ENCODE measurements around the gene SLC46A2. TPM values are rescaled to one million over a fixed set of nuclear protein-coding genes. Genes with fewer than 3 reads are reported as not detected.

Gene SLC46A2
- total and polyA plus RNA-seq, 4 donors = 0.18 TPM; not detected in 3

GRCh38 chr9:112866662-112867274 lies 23.9 kb downstream of the SLC46A2 start:
- no peak overlapping the region for H3K27ac ChIP-seq (ENCODE audit: low read depth in 1 of 2, low read length in 2 of 2)
- no peak for DNase-seq
- intact Hi-C loops (cut with DNase I) = no loop called here

DNA sequence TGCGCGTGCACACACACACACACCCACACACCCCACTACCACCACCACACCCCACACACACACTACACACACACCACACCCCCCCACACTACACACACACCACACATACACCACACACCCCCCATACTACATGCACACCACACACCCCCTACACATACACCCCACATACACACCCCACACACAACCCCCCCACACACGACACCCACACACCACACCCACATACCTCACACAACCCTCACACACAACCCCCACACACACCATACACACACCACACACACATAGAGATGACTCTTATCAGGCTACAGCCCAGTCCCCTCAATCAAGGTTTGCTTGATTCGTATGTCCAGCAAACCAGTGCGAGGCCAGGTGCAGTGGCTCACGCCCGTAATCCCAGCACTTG lies 25.7 kb downstream of the SLC46A2 start:
- 97% methylated on average over 7 of the region's 7 CpGs for WGBS, 2 donors
- no peak for DNase-seq
- intact Hi-C loops (cut with DNase I) = no loop called here
- H3K36me3 ChIP-seq (ENCODE audit: control insufficient read depth in 1 of 2, insufficient read depth in 2 of 2, low read length in 1 of 2) = peaks cover 0 to 9% of the 10 kb centered on the region in 2 donors
- H3K27ac ChIP-seq (ENCODE audit: low read depth in 1 of 2, low read length in 2 of 2) = no peak overlapping the region
- no peak overlapping the region for H3K4me3 ChIP-seq (ENCODE audit: low read length in 2 of 2)
- no peak for ATAC-seq (ENCODE audit: low FRiP score)
- no peaks in the 10 kb centered on the region for H3K27me3 ChIP-seq (ENCODE audit: control insufficient read depth in 1 of 2, insufficient read depth in 2 of 2, low read length in 1 of 2)
- H3K4me1 ChIP-seq (ENCODE audit: control insufficient read depth in 1 of 2, insufficient read depth in 2 of 2, low read length in 2 of 2) = no peaks in the 10 kb centered on the region
- no peaks in the 10 kb centered on the region for H3K9me3 ChIP-seq (ENCODE audit: control insufficient read depth, low read length)

More at GRCh38 chr9:112866662-112867274, 23.9 kb downstream of the SLC46A2 start:
- no peak for ATAC-seq (ENCODE audit: low FRiP score)
- H3K9me3 ChIP-seq (ENCODE audit: control insufficient read depth, low read length) = no peaks in the 10 kb centered on the region
- no peaks in the 10 kb centered on the region for H3K27me3 ChIP-seq (ENCODE audit: control insufficient read depth in 1 of 2, insufficient read depth in 2 of 2, low read length in 1 of 2)
- 92 to 95% methylated on average over 1 of the region's 1 CpG for WGBS, 2 donors
- H3K4me1 ChIP-seq (ENCODE audit: control insufficient read depth in 1 of 2, insufficient read depth in 2 of 2, low read length in 2 of 2) = no peaks in the 10 kb centered on the region
- no peak overlapping the region for H3K4me3 ChIP-seq (ENCODE audit: low read length in 2 of 2)
- peaks cover 0 to 9% of the 10 kb centered on the region in 2 donors for H3K36me3 ChIP-seq (ENCODE audit: control insufficient read depth in 1 of 2, insufficient read depth in 2 of 2, low read length in 1 of 2)

- Histone ChIP-seq H3K9me3 (ENCODE audit: control insufficient read depth, low read length) (no peaks in the 10 kb centered on the region), H3K4me1 (ENCODE audit: control insufficient read depth in 1 of 2, insufficient read depth in 2 of 2, low read length in 2 of 2) (no peaks in the 10 kb centered on the region), H3K27me3 (ENCODE audit: control insufficient read depth in 1 of 2, insufficient read depth in 2 of 2, low read length in 1 of 2) (no peaks in the 10 kb centered on the region), H3K27ac (ENCODE audit: low read depth in 1 of 2, low read length in 2 of 2) (no peak overlapping the region), H3K36me3 (ENCODE audit: control insufficient read depth in 1 of 2, insufficient read depth in 2 of 2, low read length in 1 of 2) (peaks cover 0 to 9% of the 10 kb centered on the region in 2 donors), H3K4me3 (ENCODE audit: low read length in 2 of 2) (no peak overlapping the region)
- intact Hi-C loops (cut with DNase I) = no loop called here
- DNase-seq (no peak), ATAC-seq (ENCODE audit: low FRiP score) (no peak)
- WGBS, 2 donors = 61 to 62% methylated on average over 3 of the region's 3 CpGs
Measured at GRCh38 chr9:112864403-112864802, 26.3 kb downstream of the SLC46A2 start.

GRCh38 chr9:112863746-112864145 lies 26.9 kb downstream of the SLC46A2 start:
- H3K9me3 ChIP-seq (ENCODE audit: control insufficient read depth, low read length) = no peaks in the 10 kb centered on the region
- no peak overlapping the region for H3K27ac ChIP-seq (ENCODE audit: low read depth in 1 of 2, low read length in 2 of 2)
- peaks cover 0 to 5% of the 10 kb centered on the region in 2 donors for H3K36me3 ChIP-seq (ENCODE audit: control insufficient read depth in 1 of 2, insufficient read depth in 2 of 2, low read length in 1 of 2)
- H3K4me3 ChIP-seq (ENCODE audit: low read length in 2 of 2) = no peak overlapping the region
- intact Hi-C loops (cut with DNase I) = no loop called here
- 69 to 81% methylated on average over 2 of the region's 2 CpGs for WGBS, 2 donors
- DNase-seq = no peak
- no peak for ATAC-seq (ENCODE audit: low FRiP score)
- H3K4me1 ChIP-seq (ENCODE audit: control insufficient read depth in 1 of 2, insufficient read depth in 2 of 2, low read length in 2 of 2) = no peaks in the 10 kb centered on the region
- no peaks in the 10 kb centered on the region for H3K27me3 ChIP-seq (ENCODE audit: control insufficient read depth in 1 of 2, insufficient read depth in 2 of 2, low read length in 1 of 2)

- peak; percentile 36 for ATAC-seq (ENCODE audit: low FRiP score)
- WGBS, 2 donors = 25 to 29% methylated on average over 4 of the region's 4 CpGs
- Histone ChIP-seq H3K27ac (ENCODE audit: low read depth in 1 of 2, low read length in 2 of 2) (no peak overlapping the region), H3K27me3 (ENCODE audit: control insufficient read depth in 1 of 2, insufficient read depth in 2 of 2, low read length in 1 of 2) (no peaks in the 10 kb centered on the region), H3K4me1 (ENCODE audit: control insufficient read depth in 1 of 2, insufficient read depth in 2 of 2, low read length in 2 of 2) (no peaks in the 10 kb centered on the region), H3K9me3 (ENCODE audit: control insufficient read depth, low read length) (no peaks in the 10 kb centered on the region), H3K36me3 (ENCODE audit: control insufficient read depth in 1 of 2, insufficient read depth in 2 of 2, low read length in 1 of 2) (peaks cover 0 to 3% of the 10 kb centered on the region in 2 donors), H3K4me3 (ENCODE audit: low read length in 2 of 2) (no peak overlapping the region)
- DNase-seq = peak in 1 of 2 donors; percentile 60
- intact Hi-C loops (cut with DNase I) = no loop called here
Measured at GRCh38 chr9:112863214-112863613, 27.5 kb downstream of the SLC46A2 start.

DNA sequence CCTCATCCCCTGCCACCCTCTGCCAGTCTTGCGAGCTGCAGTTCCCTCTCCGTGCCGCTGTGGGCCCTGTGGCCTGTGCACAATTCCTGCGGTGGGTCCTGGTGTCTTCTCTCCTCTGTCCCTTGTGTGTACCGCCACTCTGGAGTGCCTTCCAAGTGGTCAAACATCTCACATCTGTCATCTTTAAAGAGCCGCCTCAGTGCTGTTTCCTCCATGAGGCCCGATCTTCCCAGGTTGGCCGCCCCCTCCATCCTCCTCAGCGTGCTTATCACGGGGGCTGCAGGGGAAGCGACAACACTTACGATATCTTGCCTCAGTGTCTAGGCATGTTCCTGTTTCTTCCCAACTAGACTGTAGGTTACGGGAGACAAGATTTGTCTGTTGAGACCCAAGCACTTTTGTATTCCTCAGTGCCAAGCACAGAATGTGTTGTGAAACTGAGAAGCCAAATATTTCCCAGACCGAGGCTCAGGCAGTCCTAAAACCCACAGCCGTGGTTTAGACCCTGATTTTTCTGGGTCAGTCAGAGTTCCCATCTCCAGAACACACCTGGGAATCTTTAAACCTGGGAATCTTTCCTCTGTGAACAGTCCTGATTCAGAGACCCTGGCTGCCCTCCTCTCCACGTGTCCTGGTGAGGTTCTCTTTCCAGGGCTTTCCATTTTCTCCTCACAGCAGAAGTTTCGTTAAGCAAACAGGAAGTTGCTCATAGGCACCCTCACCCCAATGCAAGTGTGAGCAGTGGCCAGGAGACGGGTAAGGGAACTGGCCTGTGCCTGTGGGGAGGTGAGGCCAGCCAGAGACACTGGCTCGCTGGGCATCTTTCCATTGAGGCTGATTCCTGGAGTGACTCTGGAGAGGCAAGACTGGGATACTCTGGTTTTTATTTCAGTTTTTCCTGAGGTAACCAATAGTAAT lies 28.8 kb downstream of the SLC46A2 start:
- H3K36me3 ChIP-seq (ENCODE audit: control insufficient read depth in 1 of 2, insufficient read depth in 2 of 2, low read length in 1 of 2) = peaks cover 0 to 3% of the 10 kb centered on the region in 2 donors
- no peak overlapping the region for H3K4me3 ChIP-seq (ENCODE audit: low read length in 2 of 2)
- H3K27me3 ChIP-seq (ENCODE audit: control insufficient read depth in 1 of 2, insufficient read depth in 2 of 2, low read length in 1 of 2) = no peaks in the 10 kb centered on the region
- intact Hi-C loops (cut with DNase I) = no loop called here
- peak in 1 of 2 donors; percentile 79 for DNase-seq
- H3K27ac ChIP-seq (ENCODE audit: low read depth in 1 of 2, low read length in 2 of 2) = no peak overlapping the region
- H3K9me3 ChIP-seq (ENCODE audit: control insufficient read depth, low read length) = no peaks in the 10 kb centered on the region
- 75 to 76% methylated on average over 19 of the region's 19 CpGs for WGBS, 2 donors
- no peak for ATAC-seq (ENCODE audit: low FRiP score)
- H3K4me1 ChIP-seq (ENCODE audit: control insufficient read depth in 1 of 2, insufficient read depth in 2 of 2, low read length in 2 of 2) = no peaks in the 10 kb centered on the region

- WGBS, 2 donors = 89 to 90% methylated on average over 3 of the region's 3 CpGs
- no peak for ATAC-seq (ENCODE audit: low FRiP score)
- Histone ChIP-seq H3K9me3 (ENCODE audit: control insufficient read depth, low read length) (no peaks in the 10 kb centered on the region), H3K4me1 (ENCODE audit: control insufficient read depth in 1 of 2, insufficient read depth in 2 of 2, low read length in 2 of 2) (no peaks in the 10 kb centered on the region), H3K27ac (ENCODE audit: low read depth in 1 of 2, low read length in 2 of 2) (no peak overlapping the region), H3K36me3 (ENCODE audit: control insufficient read depth in 1 of 2, insufficient read depth in 2 of 2, low read length in 1 of 2) (peaks cover 0 to 3% of the 10 kb centered on the region in 2 donors), H3K27me3 (ENCODE audit: control insufficient read depth in 1 of 2, insufficient read depth in 2 of 2, low read length in 1 of 2) (no peaks in the 10 kb centered on the region), H3K4me3 (ENCODE audit: low read length in 2 of 2) (no peak overlapping the region)
- DNase-seq = no peak
- intact Hi-C loops (cut with DNase I) = no loop called here
Measured at GRCh38 chr9:112861155-112861554, 29.5 kb downstream of the SLC46A2 start.

- Histone ChIP-seq H3K4me1 (ENCODE audit: control insufficient read depth in 1 of 2, insufficient read depth in 2 of 2, low read length in 2 of 2) (no peaks in the 10 kb centered on the region), H3K36me3 (ENCODE audit: control insufficient read depth in 1 of 2, insufficient read depth in 2 of 2, low read length in 1 of 2) (peaks cover 0 to 3% of the 10 kb centered on the region in 2 donors), H3K9me3 (ENCODE audit: control insufficient read depth, low read length) (no peaks in the 10 kb centered on the region), H3K27ac (ENCODE audit: low read depth in 1 of 2, low read length in 2 of 2) (no peak overlapping the region), H3K4me3 (ENCODE audit: low read length in 2 of 2) (no peak overlapping the region), H3K27me3 (ENCODE audit: control insufficient read depth in 1 of 2, insufficient read depth in 2 of 2, low read length in 1 of 2) (no peaks in the 10 kb centered on the region)
- WGBS, 2 donors = 85 to 92% methylated on average over 1 of the region's 1 CpG
- ATAC-seq (ENCODE audit: low FRiP score) = no peak
- no peak for DNase-seq
- intact Hi-C loops (cut with DNase I) = no loop called here
Measured at GRCh38 chr9:112860451-112860850, 30.2 kb downstream of the SLC46A2 start.
